ENCODE results near the gene AQP11.

DNA sequence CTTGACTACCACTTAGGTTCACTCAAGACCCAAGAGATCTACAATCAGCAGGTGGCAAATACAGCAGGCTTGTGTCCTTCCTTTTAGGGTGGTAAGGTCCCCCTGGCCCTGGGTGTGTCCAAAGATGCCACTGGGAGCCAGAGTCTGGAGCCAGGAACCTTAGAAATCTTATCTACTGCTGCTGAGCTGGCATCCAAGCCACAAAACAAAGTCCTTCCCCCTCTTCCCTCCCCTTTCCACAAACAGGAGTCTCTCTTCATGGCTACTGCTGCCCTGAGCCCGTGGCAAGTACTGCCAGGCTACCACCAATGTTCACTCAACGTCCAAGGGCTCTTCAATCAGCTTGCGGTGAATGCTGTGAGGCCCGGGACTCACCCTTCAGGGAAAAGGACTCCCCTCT, 21.4 kb upstream of the AQP11 start:
- TF ChIP-seq, protein P1, sequence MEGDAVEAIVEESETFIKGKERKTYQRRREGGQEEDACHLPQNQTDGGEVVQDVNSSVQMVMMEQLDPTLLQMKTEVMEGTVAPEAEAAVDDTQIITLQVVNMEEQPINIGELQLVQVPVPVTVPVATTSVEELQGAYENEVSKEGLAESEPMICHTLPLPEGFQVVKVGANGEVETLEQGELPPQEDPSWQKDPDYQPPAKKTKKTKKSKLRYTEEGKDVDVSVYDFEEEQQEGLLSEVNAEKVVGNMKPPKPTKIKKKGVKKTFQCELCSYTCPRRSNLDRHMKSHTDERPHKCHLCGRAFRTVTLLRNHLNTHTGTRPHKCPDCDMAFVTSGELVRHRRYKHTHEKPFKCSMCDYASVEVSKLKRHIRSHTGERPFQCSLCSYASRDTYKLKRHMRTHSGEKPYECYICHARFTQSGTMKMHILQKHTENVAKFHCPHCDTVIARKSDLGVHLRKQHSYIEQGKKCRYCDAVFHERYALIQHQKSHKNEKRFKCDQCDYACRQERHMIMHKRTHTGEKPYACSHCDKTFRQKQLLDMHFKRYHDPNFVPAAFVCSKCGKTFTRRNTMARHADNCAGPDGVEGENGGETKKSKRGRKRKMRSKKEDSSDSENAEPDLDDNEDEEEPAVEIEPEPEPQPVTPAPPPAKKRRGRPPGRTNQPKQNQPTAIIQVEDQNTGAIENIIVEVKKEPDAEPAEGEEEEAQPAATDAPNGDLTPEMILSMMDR (IDR thresholded peaks at IDR 0.05) = no peak
- no peak for TF ChIP-seq POLR2A (IDR thresholded peaks at IDR 0.05)

Measured in right lobe of liver (tissue), 4 donors.